AG04449 (cell line): ENCODE results near the gene HS6ST1.

ENCODE experiments used
- CTCF ChIA-PET: fragments of 350-600 bp; formaldehyde crosslinking; extraction: SDS; loops from one replicate; lab custom pipeline; 2021; ENCODE audit warnings: antibody characterized with exemption; lab: Yijun Ruan, JAX
- POLR2A ChIA-PET: fragments of 400-600, 350-600 bp; formaldehyde crosslinking; extraction: SDS; loops from one replicate; lab custom pipeline; 2020; ENCODE audit warnings: antibody characterized with exemption, inconsistent platforms; lab: Yijun Ruan, JAX
- DNase-seq: peaks from one replicate; pipeline ENCODE4 v3.0.0-alpha.2; 2010; ENCODE audit warnings: low read depth, low spot score
- H3K4me3 ChIP-seq: 2 replicates; pipeline ENCODE4 v1.5.1; 2011; ENCODE audit warnings: low read depth, mild to moderate bottlenecking, control low read depth, low read length
- CTCF ChIP-seq: IDR thresholded peaks from one replicate; pipeline ENCODE4 v1.5.1; 2011; ENCODE audit warnings: mild to moderate bottlenecking, moderate library complexity, low read length, control low read depth, inconsistent platforms; ENCODE audit not compliant: insufficient read depth; ENCODE audit errors: missing control alignments

The HS6ST1 gene

GRCh38 chr2:128298846-128299507 is 19.7 kb downstream of the HS6ST1 start:
- TF ChIP-seq CTCF, result no peak
- ChIA-PET POLR2A (no interaction called here), CTCF (no interaction called here)
- DNase-seq, result no peak
- no peak overlapping the region for H3K4me3 ChIP-seq

- ChIA-PET CTCF (no interaction called here), POLR2A (no interaction called here)
- TF ChIP-seq CTCF, result no peak
- no peak for DNase-seq
- H3K4me3 ChIP-seq, result no peak overlapping the region
Observed at GRCh38 chr2:128298286-128298685, 20.4 kb downstream of the HS6ST1 start.

GRCh38 chr2:128293870-128294455 is 24.7 kb downstream of the HS6ST1 start:
- CTCF ChIA-PET, result no interaction called here
- POLR2A ChIA-PET, result interaction anchor here (0.5 kb wide), 1 partner anchor 7 kb away, joined by 3 read pairs; no protein-coding TSS in a partner anchor

GRCh38 chr2:128293426-128293755 is 25.3 kb downstream of the HS6ST1 start:
- no peak for TF ChIP-seq CTCF
- POLR2A ChIA-PET, result interaction anchor here (0.5 kb wide), 1 partner anchor 8 kb away, joined by 3 read pairs; no protein-coding TSS in a partner anchor
- CTCF ChIA-PET, result no interaction called here
- H3K4me3 ChIP-seq, result no peak overlapping the region
- no peak for DNase-seq

More at GRCh38 chr2:128293870-128294455, 24.7 kb downstream of the HS6ST1 start:
- DNase-seq, result no peak
- no peak for TF ChIP-seq CTCF
- no peak overlapping the region for H3K4me3 ChIP-seq

GRCh38 chr2:128292599-128293425 is 25.9 kb downstream of the HS6ST1 start:
- TF ChIP-seq CTCF, result no peak
- no peak overlapping the region for H3K4me3 ChIP-seq
- CTCF ChIA-PET, result no interaction called here
- POLR2A ChIA-PET, result interaction anchor here (0.5 kb wide), 1 partner anchor 8 kb away, joined by 3 read pairs; no protein-coding TSS in a partner anchor
- no peak for DNase-seq
